Muscle layer of duodenum (tissue), 2 donors: Measurements from ENCODE around the gene UBE2Q1.

ENCODE experiments used
- H3K27ac ChIP-seq: one replicate; pipeline ENCODE4 v1.7.0; 2013; ENCODE audit warnings: mild to moderate bottlenecking, low read length
- H3K27me3 ChIP-seq: one replicate; pipeline ENCODE4 v1.7.0; 2013; ENCODE audit warnings: low read depth, mild to moderate bottlenecking, control low read depth, low read length
- H3K36me3 ChIP-seq, 2 donors: one replicate each; pipeline ENCODE4 v1.7.0; 2013; ENCODE audit warnings: low read length in 2 of 2, control low read depth in 1 of 2, mild to moderate bottlenecking in 1 of 2; ENCODE audit not compliant: insufficient read depth in 2 of 2, control insufficient read depth in 1 of 2
- H3K4me1 ChIP-seq, 2 donors: one replicate each; pipeline ENCODE4 v1.7.0; 2013; ENCODE audit warnings: low read length in 2 of 2, mild to moderate bottlenecking in 2 of 2, control low read depth in 1 of 2, moderate library complexity in 1 of 2; ENCODE audit not compliant: insufficient read depth in 2 of 2, control insufficient read depth in 1 of 2
- H3K4me3 ChIP-seq, 2 donors: one replicate each; pipeline ENCODE4 v1.7.0; 2013; ENCODE audit warnings: low read length in 2 of 2, low read depth in 1 of 2, mild to moderate bottlenecking in 1 of 2
- H3K9me3 ChIP-seq, 2 donors: one replicate each; pipeline ENCODE4 v1.7.0; 2013; ENCODE audit warnings: low read length in 2 of 2, control low read depth in 1 of 2, mild to moderate bottlenecking in 1 of 2; ENCODE audit not compliant: control insufficient read depth in 1 of 2
- donor health status: healthy.

The UBE2Q1 gene

DNA sequence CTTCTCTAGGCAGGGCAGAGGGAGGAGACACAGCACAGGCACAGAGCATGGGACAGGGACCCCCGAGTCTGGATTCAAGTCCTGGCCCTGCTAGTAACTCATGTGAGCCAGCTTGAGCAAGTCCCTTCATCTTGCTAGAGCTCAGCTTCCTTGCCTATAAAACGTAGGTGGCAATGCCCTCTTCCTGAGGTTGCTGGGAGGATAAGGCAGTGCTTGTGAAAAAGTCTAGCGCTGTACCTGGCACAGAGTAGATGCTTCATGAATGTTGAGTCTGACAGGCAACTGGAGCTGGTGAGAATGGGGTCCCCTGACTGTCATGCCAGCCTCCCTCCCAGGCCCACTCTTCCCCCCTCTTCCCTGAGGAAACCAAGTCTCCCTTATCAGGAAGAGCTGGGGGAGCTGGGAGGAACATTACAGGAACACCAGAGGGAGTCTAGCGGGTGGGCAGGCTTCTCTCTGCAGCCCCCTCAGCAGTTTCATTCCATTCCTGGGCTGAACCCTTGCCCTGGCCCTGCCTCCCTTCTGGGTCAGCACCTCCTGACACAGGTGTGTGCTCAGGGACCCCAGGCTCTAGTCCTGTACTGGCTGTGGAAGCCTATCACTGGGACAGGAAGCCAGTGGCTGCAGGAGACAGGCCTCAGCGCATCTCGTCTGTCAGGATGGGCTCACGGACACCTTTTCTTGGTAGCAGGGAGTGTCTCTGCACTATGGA, 19.0 kb upstream of the UBE2Q1 start:
- Histone ChIP-seq H3K36me3 (peaks cover 33 to 41% of the 10 kb centered on the region in 2 donors), H3K27ac (no peak overlapping the region), H3K9me3 (no peaks in the 10 kb centered on the region), H3K4me1 (peaks cover 0 to 6% of the 10 kb centered on the region in 2 donors), H3K4me3 (no peak overlapping the region), H3K27me3 (no peaks in the 10 kb centered on the region)

DNA sequence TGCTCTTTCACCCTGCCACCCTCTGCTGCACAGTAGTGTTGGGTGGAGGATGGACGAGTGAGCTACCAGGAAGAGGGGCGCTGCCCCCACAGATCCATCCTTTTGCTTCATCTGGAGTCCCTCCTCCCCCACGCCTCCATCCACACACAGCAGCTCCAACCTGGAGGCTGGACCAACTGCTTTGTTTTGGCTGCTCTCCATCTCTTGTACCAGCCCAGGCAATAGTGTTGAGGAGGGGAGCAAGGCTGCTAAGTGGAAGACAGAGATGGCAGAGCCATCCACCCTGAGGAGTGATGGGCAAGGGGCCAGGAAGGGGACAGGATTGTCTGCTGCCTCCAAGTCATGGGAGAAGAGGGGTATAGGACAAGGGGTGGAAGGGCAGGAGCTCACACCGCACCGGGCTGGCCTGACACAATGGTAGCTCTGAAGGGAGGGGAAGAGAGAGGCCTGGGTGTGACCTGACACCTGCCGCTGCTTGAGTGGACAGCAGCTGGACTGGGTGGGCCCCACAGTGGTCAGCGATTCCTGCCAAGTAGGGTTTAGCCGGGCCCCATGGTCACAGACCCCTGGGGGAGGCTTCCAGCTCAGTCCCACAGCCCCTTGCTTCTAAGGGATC, 17.6 kb upstream of the UBE2Q1 start:
- Histone ChIP-seq H3K27ac (no peak overlapping the region), H3K4me1 (peaks cover 0 to 6% of the 10 kb centered on the region in 2 donors), H3K27me3 (no peaks in the 10 kb centered on the region), H3K4me3 (no peak overlapping the region), H3K36me3 (peaks cover 22 to 27% of the 10 kb centered on the region in 2 donors), H3K9me3 (no peaks in the 10 kb centered on the region)

DNA sequence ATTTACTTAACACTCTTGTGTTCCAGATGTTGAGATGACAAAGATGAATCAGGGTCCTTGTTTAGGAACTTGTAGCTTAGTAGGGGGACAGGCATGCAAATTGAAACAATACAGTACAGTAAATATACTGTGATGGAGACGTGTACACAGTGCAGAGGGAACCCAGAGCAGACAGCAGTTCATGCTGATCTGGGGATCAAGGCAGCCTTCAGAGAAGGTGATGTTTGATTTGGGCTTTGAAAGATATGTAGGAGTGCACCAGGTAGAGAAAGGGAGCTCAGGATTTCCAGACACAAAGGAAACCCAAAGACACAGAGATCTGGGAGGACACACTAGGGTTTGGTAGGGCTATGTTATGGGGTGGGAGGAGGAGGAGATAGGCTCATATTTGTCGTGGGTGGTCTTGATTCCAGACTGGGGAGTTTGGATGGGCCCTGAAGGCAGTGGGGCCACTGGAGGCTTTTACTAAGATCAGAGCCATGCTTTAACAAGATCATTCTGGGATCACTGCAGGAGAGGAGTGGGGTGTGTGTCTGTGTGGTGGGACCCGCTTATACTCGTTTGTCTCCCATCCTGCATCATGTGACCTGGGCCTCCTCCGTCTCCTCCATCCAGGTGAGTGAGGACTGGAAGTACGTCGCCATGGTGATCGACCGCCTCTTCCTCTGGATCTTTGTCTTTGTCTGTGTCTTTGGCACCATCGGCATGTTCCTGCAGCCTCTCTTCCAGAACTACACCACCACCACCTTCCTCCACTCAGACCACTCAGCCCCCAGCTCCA, 16.9 kb upstream of the UBE2Q1 start:
- Histone ChIP-seq H3K36me3 (peaks cover 18 to 20% of the 10 kb centered on the region in 2 donors), H3K27ac (no peak overlapping the region), H3K27me3 (peaks cover 1% of the 10 kb centered on the region), H3K4me3 (no peak overlapping the region), H3K4me1 (peaks cover 0 to 6% of the 10 kb centered on the region in 2 donors), H3K9me3 (no peaks in the 10 kb centered on the region)

DNA sequence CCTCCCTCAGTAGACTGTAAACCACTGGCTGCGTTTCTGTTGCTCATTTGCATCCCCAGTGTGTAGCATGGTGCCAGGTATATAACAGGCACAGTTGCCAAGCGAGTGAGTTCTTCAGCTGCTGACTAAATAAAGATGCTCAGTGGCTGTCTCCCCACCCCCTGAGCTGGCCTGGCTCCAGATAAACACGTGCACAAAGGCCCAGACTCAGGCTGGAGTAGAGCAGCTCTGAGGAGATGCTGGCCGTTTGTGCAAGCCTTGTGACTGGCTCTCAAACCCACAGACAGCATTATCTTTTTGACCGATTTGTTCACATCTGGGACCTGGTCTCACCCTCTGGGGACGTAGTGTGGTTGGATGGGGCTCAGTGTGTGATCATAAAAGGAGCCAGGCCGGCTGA, 16.3 kb upstream of the UBE2Q1 start:
- H3K27ac ChIP-seq: no peak overlapping the region
- no peak overlapping the region for H3K4me3 ChIP-seq

DNA sequence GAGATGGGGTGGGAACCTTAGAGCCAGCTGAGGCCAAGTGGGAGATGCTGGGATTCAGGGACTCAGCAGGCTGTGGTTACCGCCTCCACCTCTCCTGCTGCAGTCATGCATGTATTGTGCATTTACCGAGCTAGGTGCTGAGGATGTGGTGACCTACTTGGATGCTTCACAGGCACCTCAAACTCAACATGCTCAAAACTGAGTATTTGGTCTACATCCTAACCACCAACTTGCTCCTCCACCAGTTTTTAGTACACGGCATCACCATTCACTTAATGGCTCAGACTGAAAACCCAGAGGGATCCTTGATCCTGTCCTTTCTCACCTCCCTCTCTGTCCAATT, 14.7 kb upstream of the UBE2Q1 start:
- Histone ChIP-seq H3K36me3 (peaks cover 0 to under 1% of the 10 kb centered on the region in 2 donors), H3K27me3 (peaks cover 7% of the 10 kb centered on the region), H3K4me1 (peaks cover 0 to 9% of the 10 kb centered on the region in 2 donors), H3K9me3 (no peaks in the 10 kb centered on the region), H3K27ac (no peak overlapping the region), H3K4me3 (no peak overlapping the region)

More for the DNA sequence above, 16.3 kb upstream of the UBE2Q1 start:
- Histone ChIP-seq H3K36me3 (peaks cover 12 to 13% of the 10 kb centered on the region in 2 donors), H3K27me3 (peaks cover 7% of the 10 kb centered on the region), H3K9me3 (no peaks in the 10 kb centered on the region), H3K4me1 (peaks cover 0 to 6% of the 10 kb centered on the region in 2 donors)

DNA sequence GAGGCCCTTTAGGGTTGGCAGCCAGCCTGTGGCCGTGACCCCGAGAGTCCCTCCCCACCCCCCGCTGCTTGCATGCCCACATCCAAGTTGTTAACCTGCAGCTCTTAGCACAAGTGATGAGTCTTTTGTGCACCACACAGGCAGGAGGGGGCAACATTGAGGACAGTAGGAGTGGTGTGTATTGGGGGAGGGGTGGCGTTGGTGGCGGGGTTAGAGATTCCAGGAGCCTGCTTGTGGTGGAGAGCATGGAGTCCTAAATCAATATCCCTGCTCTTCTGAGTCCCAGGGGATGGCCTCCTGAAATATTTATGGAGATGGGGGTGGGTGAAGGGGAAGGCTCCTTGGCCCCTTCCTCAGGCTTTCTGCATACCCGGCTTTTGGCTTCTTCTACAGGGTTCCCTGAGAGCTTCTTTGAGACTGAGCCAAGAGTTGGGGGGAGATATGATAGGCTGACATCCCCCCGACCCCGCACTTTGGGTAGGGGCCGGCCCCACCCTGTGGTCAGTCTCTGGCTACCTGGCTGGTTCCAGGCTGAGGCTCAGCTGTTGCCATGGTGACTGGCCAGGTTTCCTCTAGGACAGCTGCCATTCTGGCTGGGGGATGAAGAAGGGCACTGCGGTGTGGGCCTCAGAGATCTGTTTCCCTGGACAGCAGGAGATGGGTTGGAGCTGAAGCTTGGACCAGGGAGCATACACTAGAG, 14.2 kb upstream of the UBE2Q1 start:
- Histone ChIP-seq H3K9me3 (no peaks in the 10 kb centered on the region), H3K27me3 (peaks cover 7% of the 10 kb centered on the region), H3K4me1 (peaks cover 0 to 14% of the 10 kb centered on the region in 2 donors), H3K36me3 (no peaks in the 10 kb centered on the region), H3K27ac (no peak overlapping the region), H3K4me3 (no peak overlapping the region)

DNA sequence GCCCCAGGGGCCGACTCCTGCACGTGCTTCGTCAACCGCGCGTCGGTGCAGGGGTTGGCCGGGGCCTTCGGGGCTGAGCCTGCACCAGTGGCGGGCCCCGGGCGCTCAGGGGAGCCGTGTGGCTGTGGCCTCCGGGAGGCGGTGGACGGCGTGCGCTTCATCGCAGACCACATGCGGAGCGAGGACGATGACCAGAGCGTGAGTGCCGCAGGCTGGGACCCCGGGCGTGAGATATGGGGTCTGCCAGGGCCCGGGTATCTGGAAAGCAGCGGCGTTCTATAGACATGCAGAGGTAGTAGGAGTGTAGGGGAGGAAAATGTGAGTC, 13.5 kb upstream of the UBE2Q1 start:
- H3K4me3 ChIP-seq: no peak overlapping the region
- peaks cover 14% of the 10 kb centered on the region for H3K27me3 ChIP-seq
- H3K9me3 ChIP-seq: no peaks in the 10 kb centered on the region
- no peak overlapping the region for H3K27ac ChIP-seq
- H3K36me3 ChIP-seq: no peaks in the 10 kb centered on the region
- peaks cover 0 to 12% of the 10 kb centered on the region in 2 donors for H3K4me1 ChIP-seq

DNA sequence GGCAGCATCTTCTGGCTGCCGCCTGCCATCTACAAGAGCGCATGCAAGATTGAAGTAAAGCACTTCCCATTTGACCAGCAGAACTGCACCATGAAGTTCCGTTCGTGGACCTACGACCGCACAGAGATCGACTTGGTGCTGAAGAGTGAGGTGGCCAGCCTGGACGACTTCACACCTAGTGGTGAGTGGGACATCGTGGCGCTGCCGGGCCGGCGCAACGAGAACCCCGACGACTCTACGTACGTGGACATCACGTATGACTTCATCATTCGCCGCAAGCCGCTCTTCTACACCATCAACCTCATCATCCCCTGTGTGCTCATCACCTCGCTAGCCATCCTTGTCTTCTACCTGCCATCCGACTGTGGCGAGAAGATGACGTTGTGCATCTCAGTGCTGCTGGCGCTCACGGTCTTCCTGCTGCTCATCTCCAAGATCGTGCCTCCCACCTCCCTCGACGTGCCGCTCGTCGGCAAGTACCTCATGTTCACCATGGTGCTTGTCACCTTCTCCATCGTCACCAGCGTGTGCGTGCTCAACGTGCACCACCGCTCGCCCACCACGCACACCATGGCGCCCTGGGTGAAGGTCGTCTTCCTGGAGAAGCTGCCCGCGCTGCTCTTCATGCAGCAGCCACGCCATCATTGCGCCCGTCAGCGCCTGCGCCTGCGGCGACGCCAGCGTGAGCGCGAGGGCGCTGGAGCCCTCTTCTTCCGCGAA, 12.9 kb upstream of the UBE2Q1 start:
- Histone ChIP-seq H3K4me1 (peaks cover 0 to 10% of the 10 kb centered on the region in 2 donors), H3K9me3 (no peaks in the 10 kb centered on the region), H3K27ac (no peak overlapping the region), H3K4me3 (no peak overlapping the region), H3K27me3 (peaks cover 15% of the 10 kb centered on the region), H3K36me3 (no peaks in the 10 kb centered on the region)

DNA sequence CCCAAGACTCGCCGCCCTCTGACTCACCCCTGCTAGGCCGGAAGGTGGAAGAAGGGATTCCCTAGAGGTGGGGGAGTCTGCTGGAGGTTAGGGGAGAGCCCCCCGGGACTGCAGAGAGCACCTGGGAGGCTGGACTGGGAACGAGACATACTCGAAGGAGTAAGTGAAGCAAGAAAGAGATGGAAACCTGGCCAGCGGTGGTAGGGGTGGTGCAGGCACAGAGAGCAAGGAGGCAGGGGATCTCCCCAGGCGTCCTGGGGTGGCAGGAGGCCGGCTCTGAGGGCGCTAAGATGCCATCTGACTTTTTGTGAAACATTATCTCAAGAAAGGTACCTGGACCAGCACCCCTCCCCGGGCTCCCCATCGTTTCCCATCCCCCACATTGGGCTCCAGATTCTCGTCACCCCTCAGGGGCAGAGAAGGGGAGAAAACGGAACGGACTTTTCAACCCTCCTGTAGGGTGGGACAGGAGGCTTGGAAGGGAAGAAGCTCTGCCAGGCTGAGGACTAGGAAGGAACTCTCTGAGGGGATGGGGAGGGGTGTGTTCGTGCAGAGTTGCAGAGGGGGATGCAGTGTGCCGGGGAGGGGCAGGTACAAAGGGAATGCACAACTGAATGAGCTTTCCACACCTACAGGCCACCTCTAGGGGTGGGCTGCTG, 9.8 kb upstream of the UBE2Q1 start:
- H3K27me3 ChIP-seq: peaks cover 15% of the 10 kb centered on the region
- H3K4me3 ChIP-seq: peak overlapping the region in 1 of 2 donors; percentile 44
- no peak overlapping the region for H3K27ac ChIP-seq
- no peaks in the 10 kb centered on the region for H3K36me3 ChIP-seq
- H3K9me3 ChIP-seq: no peaks in the 10 kb centered on the region
- peaks cover 0 to 10% of the 10 kb centered on the region in 2 donors for H3K4me1 ChIP-seq

DNA sequence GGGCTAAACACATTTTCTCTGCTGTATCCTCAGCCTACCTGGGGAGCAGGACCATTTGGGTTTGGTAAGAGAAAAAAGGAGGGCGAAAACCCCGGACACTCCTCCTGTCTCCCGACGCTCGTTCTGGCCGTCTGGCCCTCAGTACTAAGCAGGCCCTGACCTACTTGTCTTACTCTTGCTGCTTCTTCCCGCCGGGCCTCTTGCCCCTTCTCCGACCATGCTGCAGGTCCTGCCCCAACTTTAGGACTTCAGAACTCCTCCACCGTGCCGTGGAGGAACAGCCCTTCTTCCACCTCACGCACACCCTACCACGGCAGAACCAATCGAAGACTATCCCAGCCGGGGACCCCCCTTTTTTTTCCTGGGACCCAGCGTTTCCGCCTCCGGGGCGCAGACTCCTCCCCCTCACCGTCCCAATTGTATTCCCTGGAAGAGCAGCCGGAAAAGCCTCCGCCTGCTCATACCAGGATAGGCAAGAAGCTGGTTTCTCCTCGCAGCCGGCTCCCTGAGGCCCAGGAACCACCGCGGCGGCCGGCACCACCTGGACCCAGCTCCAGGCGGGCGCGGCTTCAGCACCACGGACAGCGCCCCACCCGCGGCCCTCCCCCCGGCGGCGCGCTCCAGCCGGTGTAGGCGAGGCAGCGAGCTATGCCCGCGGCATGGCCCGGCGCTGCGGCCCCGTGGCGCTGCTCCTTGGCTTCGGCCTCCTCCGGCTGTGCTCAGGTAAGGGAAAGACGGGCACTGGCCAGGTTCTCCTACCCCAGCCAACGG, 9.1 kb upstream of the UBE2Q1 start, which contains the start of gene CHRNB2:
Gene CHRNB2 (plus strand): TSS at position 393 of the 771 bp plus-strand sequence. CDS start 267 bp downstream, at position 660.
- H3K4me3 ChIP-seq: peak within 1 kb of the TSS in 1 of 2 donors; percentile 44
- no peaks in the 10 kb centered on the region for H3K9me3 ChIP-seq
- peaks cover 0 to 10% of the 10 kb centered on the region in 2 donors for H3K4me1 ChIP-seq
- H3K27me3 ChIP-seq: peaks cover 15% of the 10 kb centered on the region
- no peak within 1 kb of the TSS for H3K27ac ChIP-seq
- H3K36me3 ChIP-seq: no peaks in the 10 kb centered on the region
